ENCODE data around the gene CIAO3.
"Not testable (repeated sequence)": the region's sequence is repeated elsewhere in the genome, so short reads cannot be mapped to it uniquely, and the experiment has no call there.

CIAO3 gene

GRCh38 chr16:760065-760464 lies 19.3 kb upstream of the CIAO3 start:
- no peak for DNase-seq (ENCODE audit: low spot score)

- no peak for DNase-seq (ENCODE audit: low spot score)
These were observed 18.5 kb upstream of the CIAO3 start for GRCh38 chr16:759110-759910.

- no peak for DNase-seq (ENCODE audit: low spot score)
These were observed 15.6 kb upstream of the CIAO3 start for GRCh38 chr16:756428-756827.

- no peak for DNase-seq (ENCODE audit: low spot score)
These were observed 13.9 kb upstream of the CIAO3 start for GRCh38 chr16:754656-755055.

- DNase-seq (ENCODE audit: low spot score), result not testable (repeated sequence)
These were observed 13.4 kb upstream of the CIAO3 start for GRCh38 chr16:754121-754607.

- no peak for DNase-seq (ENCODE audit: low spot score)
These were observed 11.2 kb upstream of the CIAO3 start for GRCh38 chr16:752007-752312.

- DNase-seq (ENCODE audit: low spot score), result no peak
These were observed 10.6 kb upstream of the CIAO3 start for GRCh38 chr16:751152-752006.

- DNase-seq (ENCODE audit: low spot score), result no peak
These were observed 9.7 kb upstream of the CIAO3 start for GRCh38 chr16:750485-750884.

GRCh38 chr16:749010-749409 lies 8.2 kb upstream of the CIAO3 start:
- DNase-seq (ENCODE audit: low spot score), result peak; percentile 89

- DNase-seq (ENCODE audit: low spot score), result no peak
These were observed 7.4 kb upstream of the CIAO3 start for GRCh38 chr16:747978-748746.

- DNase-seq (ENCODE audit: low spot score), result no peak
These were observed 5.8 kb upstream of the CIAO3 start for GRCh38 chr16:746637-747036.

GRCh38 chr16:745739-746138 lies 4.9 kb upstream of the CIAO3 start:
- no peak for DNase-seq (ENCODE audit: low spot score)

GRCh38 chr16:743794-744500 lies 3.1 kb upstream of the CIAO3 start:
- DNase-seq (ENCODE audit: low spot score), result no peak

- not testable (repeated sequence) for DNase-seq (ENCODE audit: low spot score)
These were observed 2.1 kb upstream of the CIAO3 start for GRCh38 chr16:742894-743293.

- no peak for DNase-seq (ENCODE audit: low spot score)
These were observed 1.3 kb upstream of the CIAO3 start for GRCh38 chr16:741986-742629.

GRCh38 chr16:740459-740763 lies 386 bp downstream of the CIAO3 start:
- no peak for DNase-seq (ENCODE audit: low spot score)

- no peak for DNase-seq (ENCODE audit: low spot score)
These were observed 988 bp downstream of the CIAO3 start for GRCh38 chr16:739560-740458.

GRCh38 chr16:736936-737481 lies 3.8 kb downstream of the CIAO3 start:
- DNase-seq (ENCODE audit: low spot score), result no peak

- no peak for DNase-seq (ENCODE audit: low spot score)
These were observed 4.8 kb downstream of the CIAO3 start for GRCh38 chr16:735982-736453.
